HEK293 (cell line): ENCODE results near the gene MDN1.

Experiments
- CTCF ChIP-seq: fragments of 450-650 bp; formaldehyde crosslinking; IDR thresholded peaks from 2 replicates; pipeline ENCODE4 v1.5.1; 2016; ENCODE audit warnings: missing biosample characterization, missing genetic modification characterization
- GLI4 ChIP-seq: fragments of 450-650 bp; formaldehyde crosslinking; IDR thresholded peaks from 2 replicates; pipeline ENCODE4 v1.5.1; 2016; ENCODE audit warnings: missing biosample characterization, missing genetic modification characterization
- YY1 ChIP-seq: fragments of 450-650 bp; formaldehyde crosslinking; IDR thresholded peaks from 2 replicates; pipeline ENCODE4 v1.5.1; 2018; ENCODE audit warnings: missing biosample characterization, missing genetic modification characterization
- TF ChIP-seq, protein P1 (sequence below): fragments of 450-650 bp; formaldehyde crosslinking; IDR thresholded peaks from 2 replicates; pipeline ENCODE4 v1.5.1; 2016; ENCODE audit warnings: missing biosample characterization, missing genetic modification characterization
- TF ChIP-seq, protein P2 (sequence below): IDR thresholded peaks from 2 replicates; pipeline ENCODE4 v1.6.1; 2011; ENCODE audit warnings: mild to moderate bottlenecking, low read depth, low read length, borderline replicate concordance

GRCh38 chr6:89745096-89745495 is 74.5 kb downstream of the MDN1 start:
- TF ChIP-seq CTCF (tag by site-specific recombination) (no peak), YY1 (no peak), GLI4 (tag by site-specific recombination) (no peak)
- TF ChIP-seq, protein P1, sequence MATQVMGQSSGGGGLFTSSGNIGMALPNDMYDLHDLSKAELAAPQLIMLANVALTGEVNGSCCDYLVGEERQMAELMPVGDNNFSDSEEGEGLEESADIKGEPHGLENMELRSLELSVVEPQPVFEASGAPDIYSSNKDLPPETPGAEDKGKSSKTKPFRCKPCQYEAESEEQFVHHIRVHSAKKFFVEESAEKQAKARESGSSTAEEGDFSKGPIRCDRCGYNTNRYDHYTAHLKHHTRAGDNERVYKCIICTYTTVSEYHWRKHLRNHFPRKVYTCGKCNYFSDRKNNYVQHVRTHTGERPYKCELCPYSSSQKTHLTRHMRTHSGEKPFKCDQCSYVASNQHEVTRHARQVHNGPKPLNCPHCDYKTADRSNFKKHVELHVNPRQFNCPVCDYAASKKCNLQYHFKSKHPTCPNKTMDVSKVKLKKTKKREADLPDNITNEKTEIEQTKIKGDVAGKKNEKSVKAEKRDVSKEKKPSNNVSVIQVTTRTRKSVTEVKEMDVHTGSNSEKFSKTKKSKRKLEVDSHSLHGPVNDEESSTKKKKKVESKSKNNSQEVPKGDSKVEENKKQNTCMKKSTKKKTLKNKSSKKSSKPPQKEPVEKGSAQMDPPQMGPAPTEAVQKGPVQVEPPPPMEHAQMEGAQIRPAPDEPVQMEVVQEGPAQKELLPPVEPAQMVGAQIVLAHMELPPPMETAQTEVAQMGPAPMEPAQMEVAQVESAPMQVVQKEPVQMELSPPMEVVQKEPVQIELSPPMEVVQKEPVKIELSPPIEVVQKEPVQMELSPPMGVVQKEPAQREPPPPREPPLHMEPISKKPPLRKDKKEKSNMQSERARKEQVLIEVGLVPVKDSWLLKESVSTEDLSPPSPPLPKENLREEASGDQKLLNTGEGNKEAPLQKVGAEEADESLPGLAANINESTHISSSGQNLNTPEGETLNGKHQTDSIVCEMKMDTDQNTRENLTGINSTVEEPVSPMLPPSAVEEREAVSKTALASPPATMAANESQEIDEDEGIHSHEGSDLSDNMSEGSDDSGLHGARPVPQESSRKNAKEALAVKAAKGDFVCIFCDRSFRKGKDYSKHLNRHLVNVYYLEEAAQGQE (tag by site-specific recombination): no peak
- TF ChIP-seq, protein P2, sequence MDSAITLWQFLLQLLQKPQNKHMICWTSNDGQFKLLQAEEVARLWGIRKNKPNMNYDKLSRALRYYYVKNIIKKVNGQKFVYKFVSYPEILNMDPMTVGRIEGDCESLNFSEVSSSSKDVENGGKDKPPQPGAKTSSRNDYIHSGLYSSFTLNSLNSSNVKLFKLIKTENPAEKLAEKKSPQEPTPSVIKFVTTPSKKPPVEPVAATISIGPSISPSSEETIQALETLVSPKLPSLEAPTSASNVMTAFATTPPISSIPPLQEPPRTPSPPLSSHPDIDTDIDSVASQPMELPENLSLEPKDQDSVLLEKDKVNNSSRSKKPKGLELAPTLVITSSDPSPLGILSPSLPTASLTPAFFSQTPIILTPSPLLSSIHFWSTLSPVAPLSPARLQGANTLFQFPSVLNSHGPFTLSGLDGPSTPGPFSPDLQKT: no peak
